Measurements from ENCODE around the gene NOL4.

DNA sequence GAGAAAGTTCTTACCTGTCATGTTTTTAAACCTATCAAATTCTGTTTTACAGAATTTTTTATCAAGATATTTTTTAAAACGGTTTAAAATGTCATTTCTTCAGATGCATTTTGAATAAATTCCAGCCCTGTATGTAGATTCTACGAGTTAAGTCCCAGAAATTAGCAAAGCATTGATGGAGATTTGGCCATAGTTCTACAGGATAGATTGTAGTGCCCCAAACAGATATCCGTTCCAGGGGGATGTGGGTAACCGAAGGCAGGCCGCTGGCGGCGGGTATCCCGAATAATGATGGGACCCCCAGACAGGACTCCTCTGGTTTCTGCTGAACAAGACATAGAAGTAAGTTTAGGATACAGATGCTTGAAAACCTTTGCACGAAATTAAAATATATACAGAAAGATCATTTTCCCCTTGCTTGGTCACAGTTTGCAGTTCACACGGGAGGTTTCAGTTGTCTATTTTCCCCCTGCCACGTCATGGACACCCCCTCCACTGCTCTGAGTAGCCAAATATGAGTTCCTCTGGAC lies 755 bp downstream of the NOL4 start:
- TF ChIP-seq, protein P1, sequence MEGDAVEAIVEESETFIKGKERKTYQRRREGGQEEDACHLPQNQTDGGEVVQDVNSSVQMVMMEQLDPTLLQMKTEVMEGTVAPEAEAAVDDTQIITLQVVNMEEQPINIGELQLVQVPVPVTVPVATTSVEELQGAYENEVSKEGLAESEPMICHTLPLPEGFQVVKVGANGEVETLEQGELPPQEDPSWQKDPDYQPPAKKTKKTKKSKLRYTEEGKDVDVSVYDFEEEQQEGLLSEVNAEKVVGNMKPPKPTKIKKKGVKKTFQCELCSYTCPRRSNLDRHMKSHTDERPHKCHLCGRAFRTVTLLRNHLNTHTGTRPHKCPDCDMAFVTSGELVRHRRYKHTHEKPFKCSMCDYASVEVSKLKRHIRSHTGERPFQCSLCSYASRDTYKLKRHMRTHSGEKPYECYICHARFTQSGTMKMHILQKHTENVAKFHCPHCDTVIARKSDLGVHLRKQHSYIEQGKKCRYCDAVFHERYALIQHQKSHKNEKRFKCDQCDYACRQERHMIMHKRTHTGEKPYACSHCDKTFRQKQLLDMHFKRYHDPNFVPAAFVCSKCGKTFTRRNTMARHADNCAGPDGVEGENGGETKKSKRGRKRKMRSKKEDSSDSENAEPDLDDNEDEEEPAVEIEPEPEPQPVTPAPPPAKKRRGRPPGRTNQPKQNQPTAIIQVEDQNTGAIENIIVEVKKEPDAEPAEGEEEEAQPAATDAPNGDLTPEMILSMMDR (IDR thresholded peaks at IDR 0.05), result no peak
- no peak for TF ChIP-seq EP300 (IDR thresholded peaks at IDR 0.05)
- TF ChIP-seq POLR2A (IDR thresholded peaks at IDR 0.05), result no peak

All from upper lobe of left lung (tissue), 4 donors.